Transverse colon (tissue), 4 donors: ENCODE results near the gene HPSE2. TPM values are rescaled to one million over a fixed set of nuclear protein-coding genes. Genes with fewer than 3 reads are reported as not detected.

Experiments used
- DNase-seq: peaks from one replicate; pipeline ENCODE4 v3.0.0-alpha.2; 2019
- H3K27ac ChIP-seq, 4 donors: fragments of 200-600 bp; sonication (generic); 2 replicates each; pipeline ENCODE4 v1.5.1; 2016 to 2018; ENCODE audit warnings: inconsistent platforms in 4 of 4
- H3K27me3 ChIP-seq: fragments of 200-600 bp; sonication (generic); 2 replicates; pipeline ENCODE4 v1.5.1; 2017; ENCODE audit warnings: inconsistent platforms
- H3K36me3 ChIP-seq, 4 donors: fragments of 200-600 bp; sonication (generic); 2 replicates each; pipeline ENCODE4 v1.5.1; 2017 to 2019; ENCODE audit warnings: inconsistent platforms in 4 of 4
- H3K4me1 ChIP-seq, 4 donors: fragments of 200-600 bp; sonication (generic); 2 replicates each; pipeline ENCODE4 v1.5.1; 2017 to 2020; ENCODE audit warnings: inconsistent platforms in 4 of 4
- H3K4me3 ChIP-seq, 4 donors: fragments of 200-600 bp; sonication (generic); 1 replicate in 1 of 4; 2 replicates in 3 of 4; pipeline versions ENCODE4 v1.5.1 to v1.6.1; 2017 to 2019; ENCODE audit warnings: inconsistent platforms in 4 of 4
- H3K9me3 ChIP-seq, 2 donors: fragments of 200-600 bp; sonication (generic); 2 replicates each; pipeline ENCODE4 v1.5.1; 2017 to 2019; ENCODE audit warnings: inconsistent platforms in 2 of 2
- EP300 ChIP-seq: sonication (generic); formaldehyde crosslinking; IDR thresholded peaks from one replicate; pipeline ENCODE4 v1.6.1; 2017; ENCODE audit warnings: antibody characterized with exemption, low read depth
- POLR2A ChIP-seq: fragments of 450-650 bp; IDR thresholded peaks from one replicate; pipeline ENCODE4 v1.6.1; 2016; ENCODE audit warnings: antibody characterized with exemption, mild to moderate bottlenecking, moderate library complexity
- POLR2AphosphoS5 ChIP-seq, 3 donors: sonication (generic); formaldehyde crosslinking; IDR thresholded peaks; one replicate each; pipeline ENCODE4 v1.6.1; 2016; ENCODE audit warnings: antibody characterized with exemption in 3 of 3
- WGBS, 2 donors: methylation state at CpG; one replicate each; pipeline ENCODE4 v1.1.5; 2018; ENCODE audit warnings: low coverage in 1 of 2; 5-methylcytosine and 5-hydroxymethylcytosine counted together
- in situ Hi-C, 4 donors: fragments of 200-750 bp; cut with MboI; loops; one replicate each; pipeline versions ENCODE4 v1.15.0 to v1.15.1; 2017; ENCODE audit warnings: low sequenced_read_pairs in 3 of 4, low pct_ligation_motif_present in 1 of 4, low pct_unique_long_range_greater_than_20kb in 1 of 4
- intact Hi-C: fragments of 100-400 bp; cut with DNase I; formaldehyde crosslinking; loops from one replicate; pipeline ENCODE4 v1.15.1; 2023; ENCODE audit warnings: low total_unique reads
- total RNA-seq, 4 donors: library from RNA; depleted of rRNA; stranded (reverse); fragments of >200 nt; gene quantifications; one replicate each; pipeline ENCODE4 v1.1.0, GENCODE V29; 2016
- TF ChIP-seq, protein P1 (sequence below), 5 experiments: fragments of 200-600 bp in 3 of 5; fragments of 450-650 bp in 2 of 5; sonication (generic) in 3 of 5; IDR thresholded peaks; 1 replicate in 2 of 5; 2 replicates in 3 of 5; pipeline ENCODE4 v1.5.1; 2016 to 2017; ENCODE audit warnings: antibody characterized with exemption in 5 of 5, inconsistent platforms in 3 of 5, mild to moderate bottlenecking in 2 of 5, moderate library complexity in 1 of 5

Gene HPSE2
- total RNA-seq, 4 donors from 2014 or later = 2.2 to 3.0 TPM; not detected in 2

DNA sequence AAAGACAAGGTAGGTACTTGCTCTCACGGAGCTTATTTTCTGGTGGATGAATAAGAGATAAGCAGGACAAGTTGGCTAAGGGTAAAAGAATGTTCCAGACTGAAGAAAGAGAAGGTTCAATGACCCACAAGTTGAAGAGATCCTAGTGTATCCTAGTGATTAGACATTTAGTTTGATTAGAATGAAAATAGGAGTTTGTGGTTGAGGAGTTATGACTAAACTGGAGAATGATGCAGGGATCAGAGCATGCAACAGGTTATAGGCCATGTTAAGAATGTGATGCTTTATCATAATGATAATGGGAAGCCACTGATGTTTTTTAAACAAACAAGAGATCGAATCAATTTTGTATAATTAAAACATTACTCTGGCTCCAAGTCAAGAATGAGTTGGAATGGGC is 357.2 kb downstream of the HPSE2 start:
- Histone ChIP-seq H3K9me3 (no peaks in the 10 kb centered on the region), H3K4me3 (no peak overlapping the region), H3K27me3 (peaks cover 4% of the 10 kb centered on the region), H3K4me1 (peaks cover 0 to 6% (median 0%) of the 10 kb centered on the region in 4 donors), H3K27ac (no peak overlapping the region), H3K36me3 (no peaks in the 10 kb centered on the region)
- in situ Hi-C loops (no loop called here), intact Hi-C loops (no loop called here)
- TF ChIP-seq, protein P1, sequence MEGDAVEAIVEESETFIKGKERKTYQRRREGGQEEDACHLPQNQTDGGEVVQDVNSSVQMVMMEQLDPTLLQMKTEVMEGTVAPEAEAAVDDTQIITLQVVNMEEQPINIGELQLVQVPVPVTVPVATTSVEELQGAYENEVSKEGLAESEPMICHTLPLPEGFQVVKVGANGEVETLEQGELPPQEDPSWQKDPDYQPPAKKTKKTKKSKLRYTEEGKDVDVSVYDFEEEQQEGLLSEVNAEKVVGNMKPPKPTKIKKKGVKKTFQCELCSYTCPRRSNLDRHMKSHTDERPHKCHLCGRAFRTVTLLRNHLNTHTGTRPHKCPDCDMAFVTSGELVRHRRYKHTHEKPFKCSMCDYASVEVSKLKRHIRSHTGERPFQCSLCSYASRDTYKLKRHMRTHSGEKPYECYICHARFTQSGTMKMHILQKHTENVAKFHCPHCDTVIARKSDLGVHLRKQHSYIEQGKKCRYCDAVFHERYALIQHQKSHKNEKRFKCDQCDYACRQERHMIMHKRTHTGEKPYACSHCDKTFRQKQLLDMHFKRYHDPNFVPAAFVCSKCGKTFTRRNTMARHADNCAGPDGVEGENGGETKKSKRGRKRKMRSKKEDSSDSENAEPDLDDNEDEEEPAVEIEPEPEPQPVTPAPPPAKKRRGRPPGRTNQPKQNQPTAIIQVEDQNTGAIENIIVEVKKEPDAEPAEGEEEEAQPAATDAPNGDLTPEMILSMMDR (IDR thresholded peaks at IDR 0.05) = no peak
- TF ChIP-seq EP300 = no peak
- TF ChIP-seq POLR2AphosphoS5 (IDR thresholded peaks at IDR 0.05) = no peak
- no peak for TF ChIP-seq POLR2A
- WGBS, 2 donors = 51 to 60% methylated on average over 2 of the region's 2 CpGs
- DNase-seq = no peak

DNA sequence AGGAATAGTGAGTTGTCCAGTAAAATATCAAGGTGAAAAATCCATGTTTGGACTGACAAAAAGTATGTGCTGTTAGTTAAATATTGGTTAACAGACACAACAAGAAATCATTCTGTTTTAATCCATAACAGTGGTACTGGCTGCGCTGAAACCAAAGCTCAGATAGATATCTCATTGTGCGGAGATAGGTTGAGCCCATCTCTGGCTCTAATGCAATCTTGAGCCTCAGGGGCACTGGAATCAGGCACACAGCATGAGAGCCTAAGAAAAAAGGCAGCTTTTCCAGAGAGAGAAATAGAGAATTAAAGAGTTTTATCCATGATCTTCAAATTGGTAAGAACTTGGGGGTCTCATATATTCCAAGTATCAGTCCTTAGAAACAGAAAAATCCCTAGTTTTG is 373.7 kb downstream of the HPSE2 start:
- in situ Hi-C loops (no loop called here), intact Hi-C loops (no loop called here)
- no peak overlapping the region for H3K4me3 ChIP-seq
- H3K27me3 ChIP-seq = no peaks in the 10 kb centered on the region
- no peak overlapping the region for H3K27ac ChIP-seq
- DNase-seq = no peak
- no peak for TF ChIP-seq POLR2A
- TF ChIP-seq, protein P1 (IDR thresholded peaks at IDR 0.05) = no peak
- TF ChIP-seq EP300 = no peak
- no peak for TF ChIP-seq POLR2AphosphoS5 (IDR thresholded peaks at IDR 0.05)
- no peaks in the 10 kb centered on the region for H3K4me1 ChIP-seq
- H3K9me3 ChIP-seq = peaks cover 0 to 6% of the 10 kb centered on the region in 2 donors
- WGBS, 2 donors = 93 to 100% methylated on average over 2 of the region's 2 CpGs
- no peaks in the 10 kb centered on the region for H3K36me3 ChIP-seq

DNA sequence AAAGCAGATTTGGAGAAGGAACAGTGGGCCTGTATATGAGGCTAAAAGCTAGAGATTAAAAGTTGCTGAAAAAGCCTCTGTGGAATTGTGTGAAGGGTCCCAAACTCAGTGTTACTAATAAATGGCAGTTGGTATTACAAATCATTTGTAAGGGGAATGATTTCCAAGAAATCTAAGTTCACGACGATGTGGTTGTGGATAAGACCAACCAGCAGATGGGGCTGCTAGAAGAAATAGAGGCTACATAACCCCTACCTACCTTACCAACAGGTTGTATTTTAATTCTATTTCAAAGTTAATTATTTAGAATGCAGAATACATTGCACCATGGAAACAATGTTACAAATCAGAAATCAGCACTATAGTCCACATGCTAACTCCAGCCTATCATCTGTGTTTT is 377.1 kb downstream of the HPSE2 start:
- H3K27me3 ChIP-seq = no peaks in the 10 kb centered on the region
- H3K36me3 ChIP-seq = no peaks in the 10 kb centered on the region
- TF ChIP-seq POLR2AphosphoS5 (IDR thresholded peaks at IDR 0.05) (no peak), EP300 (no peak), POLR2A (no peak)
- TF ChIP-seq, protein P1 (IDR thresholded peaks at IDR 0.05) = no peak
- no peak for DNase-seq
- WGBS, 2 donors = 76 to 79% methylated on average over 2 of the region's 2 CpGs
- peaks cover 0 to 14% (median 2%) of the 10 kb centered on the region in 4 donors for H3K4me1 ChIP-seq
- no peak overlapping the region for H3K4me3 ChIP-seq
- no peaks in the 10 kb centered on the region for H3K9me3 ChIP-seq
- H3K27ac ChIP-seq = no peak overlapping the region
- in situ Hi-C loops = no loop called here
- intact Hi-C loops = no loop called here

DNA sequence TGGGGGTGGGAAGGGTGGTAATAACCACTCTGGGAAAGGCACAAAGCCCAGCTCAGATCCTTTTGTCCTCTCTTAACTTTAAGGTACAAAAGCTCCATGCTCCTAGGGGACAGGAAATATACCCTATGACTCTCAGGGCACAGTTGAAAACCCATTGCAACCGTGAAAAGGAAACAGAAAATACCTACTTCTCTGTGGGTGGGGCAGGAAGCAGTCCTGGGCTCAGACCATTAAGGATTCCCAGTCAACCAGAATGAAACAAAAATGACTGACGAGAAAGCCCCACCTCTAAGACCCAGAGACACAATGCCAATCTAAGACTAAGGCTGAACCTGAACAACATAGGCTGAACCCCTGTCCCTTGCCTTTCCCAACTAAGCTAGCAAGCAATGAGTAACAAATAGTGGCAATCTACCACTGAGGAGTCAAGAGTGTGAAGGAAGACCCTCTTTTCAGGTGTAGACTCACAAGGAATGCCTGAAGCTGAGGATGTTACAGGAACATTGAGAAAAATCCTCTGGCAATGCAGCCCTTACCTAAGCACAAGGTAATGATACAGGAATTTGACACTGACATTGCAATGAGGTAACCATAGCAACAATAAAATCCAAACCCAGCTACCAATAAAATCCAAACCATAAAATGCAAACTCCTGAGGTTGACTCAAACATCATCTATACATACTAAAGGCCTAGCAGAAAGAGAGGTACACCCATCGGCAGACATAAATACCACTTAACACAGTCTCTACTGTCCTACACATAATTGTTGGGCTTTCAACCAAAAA is 380.1 kb downstream of the HPSE2 start:
- TF ChIP-seq POLR2AphosphoS5 (IDR thresholded peaks at IDR 0.05) = no peak
- TF ChIP-seq POLR2A = no peak
- no peak for TF ChIP-seq EP300
- TF ChIP-seq, protein P1 (IDR thresholded peaks at IDR 0.05) = no peak
- no peaks in the 10 kb centered on the region for H3K9me3 ChIP-seq
- peaks cover 0 to 16% (median 7%) of the 10 kb centered on the region in 4 donors for H3K4me1 ChIP-seq
- intact Hi-C loops = no loop called here
- peak overlapping the region; percentile 2 to 55 (median 36) for H3K27ac ChIP-seq
- H3K4me3 ChIP-seq = no peak overlapping the region
- no peak for DNase-seq
- no peaks in the 10 kb centered on the region for H3K27me3 ChIP-seq
- 44 to 57% methylated on average over 3 of the region's 3 CpGs for WGBS, 2 donors
- in situ Hi-C loops = no loop called here
- H3K36me3 ChIP-seq = no peaks in the 10 kb centered on the region
